Lower lobe of right lung (tissue), 2 donors: ENCODE measurements around the gene HSPA5. TPM values are rescaled to one million over a fixed set of nuclear protein-coding genes. Genes with fewer than 3 reads are reported as not detected.
A peak's percentile ranks its signal among the peaks of the same experiment; 100 is the strongest.

Source experiments
- ATAC-seq, 2 donors: fragments of 200-7000 bp; cut with Tn5 transposase; one replicate each; pipeline ENCODE4 v1.9.1; 2020 to 2022; ENCODE audit warnings: mild to moderate bottlenecking in 2 of 2, moderate library complexity in 2 of 2
- DNase-seq: peaks from one replicate; pipeline ENCODE4 v3.0.0-alpha.2; 2020
- H3K27ac ChIP-seq: fragments of 200-600 bp; one replicate; pipeline ENCODE4 v1.8.0; 2022
- H3K27me3 ChIP-seq: fragments of 200-600 bp; one replicate; pipeline ENCODE4 v1.8.0; 2022; ENCODE audit warnings: low read depth
- H3K36me3 ChIP-seq: fragments of 200-600 bp; one replicate; pipeline ENCODE4 v1.8.0; 2022; ENCODE audit warnings: mild to moderate bottlenecking
- H3K4me1 ChIP-seq: fragments of 200-600 bp; one replicate; pipeline ENCODE4 v1.8.0; 2022
- H3K4me3 ChIP-seq: fragments of 200-600 bp; one replicate; pipeline ENCODE4 v1.8.0; 2022; ENCODE audit warnings: mild to moderate bottlenecking
- H3K9me3 ChIP-seq: fragments of 200-600 bp; one replicate; pipeline ENCODE4 v1.8.0; 2022
- CTCF ChIP-seq: fragments of 200-600 bp; IDR thresholded peaks from one replicate; pipeline ENCODE4 v1.8.0; 2022; ENCODE audit warnings: antibody characterized with exemption, mild to moderate bottlenecking
- intact Hi-C: fragments of 100-400 bp; cut with DNase I; formaldehyde crosslinking; loops from one replicate; pipeline ENCODE4 v1.11.0; 2022
- total RNA-seq: library from RNA; stranded (reverse); fragmentation: NEBNext Ultra II Directional; extraction: Animal tissue kit (Norgen Biotek cat#: 25700); gene quantifications from one replicate; pipeline ENCODE4 v1.2.1, GENCODE V29; 2021
- donor health status: DM: no; HTN: yes; CAD: no; lungs with severe emphysema.

HSPA5 gene
- total RNA-seq, 1 donor from 2014 or later, result 201 TPM

GRCh38 chr9:125261501-125262293 lies 20.6 kb upstream of the HSPA5 start, which contains the start of gene GAPVD1:
Gene GAPVD1, plus strand, starts transcription at chr9:125261826. Its CDS starts 37,096 bp downstream, at chr9:125298922.
- H3K4me1 ChIP-seq, result peaks cover 31% of the 10 kb centered on the region
- intact Hi-C loops, result no loop called here
- H3K4me3 ChIP-seq, result peak within 1 kb of the TSS; percentile 97
- DNase-seq, result peak; percentile 94
- H3K36me3 ChIP-seq, result peaks cover 12% of the 10 kb centered on the region
- peak; percentile 62 for TF ChIP-seq CTCF
- no peaks in the 10 kb centered on the region for H3K9me3 ChIP-seq
- peak within 1 kb of the TSS; percentile 90 for H3K27ac ChIP-seq
- H3K27me3 ChIP-seq, result no peaks in the 10 kb centered on the region
- peak; percentile 99 to 100 for ATAC-seq

DNA sequence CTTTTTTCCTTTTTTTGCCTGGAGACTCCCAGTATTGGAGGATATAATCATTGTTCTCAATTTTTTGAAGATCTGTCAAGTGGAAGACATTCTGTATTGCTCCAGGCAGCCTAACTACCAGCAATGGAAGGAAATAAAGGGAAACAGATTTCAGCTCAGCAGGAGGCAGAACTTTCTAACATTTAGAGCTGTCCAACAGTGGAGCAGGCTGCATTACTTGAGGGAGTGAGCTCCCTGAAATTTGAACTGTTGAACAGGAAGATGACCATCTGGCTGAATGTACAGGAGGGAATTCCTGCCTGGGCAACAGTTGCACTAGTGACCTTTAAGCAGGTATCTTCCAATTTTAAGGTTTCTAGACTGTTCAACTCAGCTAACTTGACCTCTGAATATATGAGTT lies 19.4 kb upstream of the HSPA5 start:
- peak overlapping the region; percentile 90 for H3K27ac ChIP-seq
- no peak for TF ChIP-seq CTCF
- ATAC-seq, result no peak
- intact Hi-C loops, result no loop called here
- peaks cover 31% of the 10 kb centered on the region for H3K4me1 ChIP-seq
- peaks cover 4% of the 10 kb centered on the region for H3K36me3 ChIP-seq
- no peak overlapping the region for H3K4me3 ChIP-seq
- H3K9me3 ChIP-seq, result no peaks in the 10 kb centered on the region
- no peaks in the 10 kb centered on the region for H3K27me3 ChIP-seq
- no peak for DNase-seq

DNA sequence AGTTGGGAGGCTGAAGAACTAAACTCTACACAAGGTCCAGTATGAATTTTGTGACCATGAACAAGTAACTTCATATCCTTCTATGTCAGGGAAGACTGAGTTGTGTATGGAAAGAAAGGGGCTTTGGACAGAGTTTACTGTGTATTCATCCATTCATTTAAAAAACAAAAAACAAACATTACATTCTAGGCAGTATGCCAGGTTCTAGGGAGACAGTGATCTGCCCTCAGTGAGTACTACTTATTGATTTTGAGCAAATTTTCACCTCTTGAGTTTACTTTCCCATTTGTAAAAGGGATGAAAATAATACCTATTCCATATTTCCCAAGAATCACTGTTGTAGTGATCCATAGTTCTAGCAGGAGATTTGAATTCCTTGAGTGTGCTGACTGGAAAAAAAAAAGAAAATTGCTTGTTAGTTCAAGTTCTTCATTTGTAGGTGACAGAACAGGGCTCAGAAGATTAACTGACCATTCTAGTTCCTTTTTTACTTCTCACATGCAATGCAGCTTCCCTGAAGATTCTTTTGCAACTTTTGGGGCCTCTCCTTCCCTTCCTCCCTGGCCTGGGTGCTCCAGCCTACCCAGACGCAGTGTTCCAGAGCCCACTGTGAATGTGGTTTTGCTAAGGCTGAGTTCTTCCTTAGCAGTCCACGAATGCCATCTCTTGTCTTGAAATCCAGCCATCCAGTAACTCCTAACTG lies 17.8 kb upstream of the HSPA5 start:
- H3K4me1 ChIP-seq, result peaks cover 23% of the 10 kb centered on the region
- peak overlapping the region; percentile 41 for H3K27ac ChIP-seq

DNA sequence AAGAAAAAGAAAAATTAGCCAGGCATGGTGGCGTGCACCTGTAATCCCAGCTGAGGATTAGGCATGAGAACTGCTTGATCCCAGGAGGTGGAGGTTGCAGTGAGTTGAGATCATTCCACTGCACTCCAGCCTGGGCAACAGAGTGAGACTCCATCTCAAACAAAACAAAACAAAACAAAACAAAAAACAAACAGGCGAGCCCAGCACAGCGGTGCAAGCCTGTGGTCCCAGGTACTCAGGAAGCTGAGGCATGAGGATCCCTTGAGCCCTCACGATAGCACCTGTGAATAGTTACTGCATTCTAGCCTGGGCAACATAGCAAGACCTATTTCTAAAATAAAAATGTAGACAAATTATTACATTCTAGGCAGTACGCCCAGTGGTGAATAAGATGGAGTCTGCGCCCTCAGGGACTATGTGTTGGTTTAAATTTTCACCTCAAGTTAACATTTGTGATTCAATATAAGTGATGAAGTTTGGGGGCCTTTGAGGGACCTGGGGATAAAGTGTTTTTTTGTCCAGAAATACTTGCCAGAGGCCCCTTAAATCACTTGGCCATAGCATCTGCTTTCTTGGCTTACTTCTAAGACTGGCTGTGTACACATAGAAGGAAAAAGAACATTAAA lies 17.1 kb upstream of the HSPA5 start:
- no peaks in the 10 kb centered on the region for H3K36me3 ChIP-seq
- intact Hi-C loops, result no loop called here
- TF ChIP-seq CTCF, result no peak
- ATAC-seq, result no peak
- peaks cover 16% of the 10 kb centered on the region for H3K4me1 ChIP-seq
- no peaks in the 10 kb centered on the region for H3K27me3 ChIP-seq
- no peak for DNase-seq
- H3K27ac ChIP-seq, result no peak overlapping the region
- no peak overlapping the region for H3K4me3 ChIP-seq
- H3K9me3 ChIP-seq, result no peaks in the 10 kb centered on the region

More for the DNA sequence above, 17.8 kb upstream of the HSPA5 start:
- Histone ChIP-seq H3K4me3 (no peak overlapping the region), H3K27me3 (no peaks in the 10 kb centered on the region), H3K36me3 (peaks cover 3% of the 10 kb centered on the region), H3K9me3 (no peaks in the 10 kb centered on the region)
- intact Hi-C loops, result no loop called here
- peak in 1 of 2 donors; percentile 11 for ATAC-seq
- no peak for DNase-seq
- no peak for TF ChIP-seq CTCF

DNA sequence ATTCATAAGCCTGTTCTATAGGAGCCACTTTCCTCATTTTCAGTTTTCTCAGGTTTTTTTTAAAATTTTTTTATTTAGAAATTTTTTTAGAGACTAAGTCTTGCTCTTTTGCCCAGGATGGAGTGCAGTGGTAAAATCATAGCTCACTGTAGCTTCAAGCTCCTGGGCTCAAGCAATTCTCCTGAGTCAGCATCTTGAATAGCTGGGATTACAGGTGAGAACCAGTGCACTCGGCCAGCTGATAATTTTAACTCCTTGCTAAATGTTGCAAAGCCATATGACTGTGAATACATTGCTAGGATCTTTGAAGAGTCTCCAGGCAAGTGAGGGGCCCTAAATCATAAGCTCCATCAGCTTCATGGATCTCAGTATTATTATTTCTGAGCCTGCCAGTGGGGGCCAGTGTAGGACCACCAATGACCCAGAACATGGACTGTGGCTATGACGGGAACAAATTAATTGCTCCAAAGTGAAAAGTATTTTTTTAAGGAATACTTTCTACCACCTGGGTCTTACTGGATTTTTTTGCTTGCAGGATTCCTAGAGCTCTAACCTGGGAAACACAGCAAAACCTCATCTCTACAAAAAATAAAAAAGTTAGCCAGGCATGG lies 14.7 kb upstream of the HSPA5 start:
- Histone ChIP-seq H3K27ac (no peak overlapping the region), H3K4me3 (no peak overlapping the region), H3K36me3 (no peaks in the 10 kb centered on the region), H3K9me3 (no peaks in the 10 kb centered on the region), H3K4me1 (peaks cover 5% of the 10 kb centered on the region), H3K27me3 (no peaks in the 10 kb centered on the region)
- DNase-seq (no peak), ATAC-seq (peak; percentile 28 to 72)
- TF ChIP-seq CTCF, result peak; percentile 24
- intact Hi-C loops, result no loop called here
